GM12878 (cell line): ENCODE results near the gene TMEM252.

Source experiments
- CTCF ChIP-seq, 3 experiments: IDR thresholded peaks in 2 of 3; conservative IDR thresholded peaks in 1 of 3; 2 replicates each; pipeline ENCODE4 v1.5.1; 2011; ENCODE audit warnings: low read depth in 3 of 3, low read length in 3 of 3, mild to moderate bottlenecking in 3 of 3, control low read depth in 2 of 3, moderate library complexity in 2 of 3, inconsistent platforms in 1 of 3, mixed read lengths in 1 of 3; ENCODE audit not compliant: control insufficient read depth in 2 of 3, insufficient read depth in 1 of 3; ENCODE audit errors: extremely low read depth in 1 of 3
- FOXK2 ChIP-seq: fragments of 450-650 bp; IDR thresholded peaks from 2 replicates; pipeline ENCODE4 v1.6.1; 2017; ENCODE audit warnings: mild to moderate bottlenecking, moderate library complexity
- POLR2A ChIP-seq: IDR thresholded peaks from 2 replicates; pipeline ENCODE4 v1.6.1; 2011; ENCODE audit warnings: low read depth, mild to moderate bottlenecking, low read length
- RAD51 ChIP-seq: fragments of 450-650 bp; IDR thresholded peaks from 2 replicates; pipeline ENCODE4 v1.6.1; 2016; ENCODE audit warnings: moderate library complexity, mild to moderate bottlenecking, inconsistent platforms

- TF ChIP-seq FOXK2 (no peak), POLR2A (no peak), CTCF (IDR thresholded peaks at IDR 0.05 in 2 of 3, conservative IDR thresholded peaks at IDR 0.05 in 1 of 3; ENCODE audit: control insufficient read depth in 2 of 3, extremely low read depth in 1 of 3, insufficient read depth in 1 of 3, low read depth in 3 of 3, low read length in 3 of 3) (no peak), RAD51 (no peak)
These were observed 27.3 kb downstream of the TMEM252 start for GRCh38 chr9:68513385-68513784.
